Stimulated activated CD4-positive, alpha-beta T cell treated with anti-CD3 and anti-CD28 coated beads, Interleukin-1b, Interleukin-23, amount 100 ng/mL, for 4 hours (primary cell): Measurements from ENCODE around the gene TTI1.
"Not testable (repeated sequence)": the region's sequence is repeated elsewhere in the genome, so short reads cannot be mapped to it uniquely, and the experiment has no call there.

Experiments used
- DNase-seq, 2 donors: peaks; one replicate each; pipeline ENCODE4 v3.0.0-alpha.2; 2020; ENCODE audit warnings: low read depth in 2 of 2

TTI1 gene

GRCh38 chr20:37968841-37969401, 64.3 kb downstream of the TTI1 start:
- no peak for DNase-seq

GRCh38 chr20:37963483-37963882, 69.8 kb downstream of the TTI1 start:
- not testable (repeated sequence) for DNase-seq

DNA sequence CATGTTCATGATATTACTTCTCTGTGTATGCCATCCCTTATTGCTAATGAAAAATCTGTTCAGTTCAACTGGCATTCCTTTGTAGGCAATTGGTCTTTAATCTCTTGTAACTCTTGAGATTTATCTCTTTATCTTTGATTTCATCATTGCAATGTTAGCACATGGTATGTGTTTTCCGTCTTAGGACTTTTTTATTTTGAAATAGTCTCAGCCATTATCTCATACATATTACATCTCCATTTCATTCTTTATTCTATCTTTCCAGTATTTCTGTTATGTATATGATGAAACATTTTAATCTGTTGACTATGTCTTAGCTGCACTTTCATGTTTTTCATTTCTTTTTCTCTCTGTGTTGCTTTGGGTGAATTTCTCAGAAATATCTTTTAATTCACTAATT, 72.2 kb downstream of the TTI1 start:
- DNase-seq: no peak

DNA sequence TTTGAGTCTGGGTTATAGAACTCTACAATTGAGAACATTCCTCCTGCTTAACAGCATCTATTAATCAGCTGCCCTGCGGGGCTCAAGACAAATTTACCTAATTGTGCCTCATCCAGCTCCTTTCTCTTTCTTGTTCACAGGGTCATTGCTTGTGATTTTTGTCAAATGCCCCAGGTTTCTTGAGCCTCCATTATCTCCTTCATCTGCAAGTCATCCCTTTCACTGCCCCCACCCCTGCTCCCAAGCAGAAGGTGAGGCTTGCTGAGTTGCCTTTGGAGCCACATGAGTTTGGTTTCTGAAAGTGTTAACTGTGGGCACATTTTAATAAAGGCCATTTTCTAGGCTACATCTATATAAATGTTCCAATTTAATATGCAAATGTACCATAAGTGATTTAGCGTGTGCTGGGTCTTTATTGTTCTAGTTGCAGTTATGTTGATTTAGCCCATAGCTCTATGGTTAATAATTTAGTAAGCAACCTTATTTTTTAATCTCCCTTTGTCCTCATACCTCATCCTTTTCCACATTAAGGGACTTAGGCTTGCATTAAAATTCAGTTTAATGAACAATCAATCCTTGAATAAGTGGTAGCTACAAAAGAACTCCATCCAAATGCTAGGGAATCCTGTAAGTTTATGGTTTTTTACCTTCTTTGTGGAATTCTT, 74.3 kb downstream of the TTI1 start:
- DNase-seq: no peak

DNA sequence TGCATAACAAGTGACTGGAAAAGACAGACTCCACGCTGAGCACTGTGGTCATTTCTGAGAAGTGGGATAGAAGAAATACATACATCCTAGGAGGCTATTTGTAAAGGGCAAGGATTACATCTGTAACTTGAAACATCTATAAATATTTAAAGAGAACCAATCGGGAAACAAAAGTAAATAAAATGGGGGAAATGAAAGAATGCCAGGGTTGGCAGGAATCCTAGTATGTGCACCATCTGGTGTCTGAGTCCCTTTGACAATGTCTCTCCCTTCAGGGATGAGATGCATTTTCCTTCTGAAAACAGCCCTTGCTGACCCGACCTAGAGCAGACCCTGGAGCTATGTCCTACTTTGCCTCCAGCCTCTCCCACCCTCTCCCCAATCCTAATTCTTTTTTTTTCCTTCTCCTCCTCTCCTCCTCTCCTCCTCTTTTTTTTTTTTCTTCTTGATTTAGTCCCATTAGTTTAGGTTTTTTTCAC, 77.1 kb downstream of the TTI1 start:
- no peak for DNase-seq

DNA sequence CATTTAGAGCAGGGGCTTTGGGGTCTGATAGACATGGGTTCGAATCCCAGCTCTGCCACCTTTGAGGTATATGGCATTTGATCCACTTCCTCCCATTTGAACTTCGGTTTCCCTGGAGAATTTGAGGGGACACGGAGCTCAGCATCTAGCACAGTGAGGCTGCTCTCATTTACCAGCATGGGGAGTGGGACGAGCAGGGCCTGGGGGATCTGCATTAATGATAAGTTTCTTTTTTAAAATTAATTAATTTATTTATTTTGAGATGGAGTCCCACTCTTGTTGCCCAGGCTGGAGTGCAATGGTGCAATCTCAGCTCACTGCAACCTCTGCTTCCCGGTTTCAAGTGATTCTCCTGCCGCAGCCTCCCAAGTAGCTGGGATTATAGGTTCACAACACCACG, 77.7 kb downstream of the TTI1 start:
- DNase-seq: no peak

- DNase-seq: no peak
Measured at GRCh38 chr20:37954626-37955025, 78.6 kb downstream of the TTI1 start.

- DNase-seq: no peak
Measured at GRCh38 chr20:37954190-37954589, 79.1 kb downstream of the TTI1 start.

DNA sequence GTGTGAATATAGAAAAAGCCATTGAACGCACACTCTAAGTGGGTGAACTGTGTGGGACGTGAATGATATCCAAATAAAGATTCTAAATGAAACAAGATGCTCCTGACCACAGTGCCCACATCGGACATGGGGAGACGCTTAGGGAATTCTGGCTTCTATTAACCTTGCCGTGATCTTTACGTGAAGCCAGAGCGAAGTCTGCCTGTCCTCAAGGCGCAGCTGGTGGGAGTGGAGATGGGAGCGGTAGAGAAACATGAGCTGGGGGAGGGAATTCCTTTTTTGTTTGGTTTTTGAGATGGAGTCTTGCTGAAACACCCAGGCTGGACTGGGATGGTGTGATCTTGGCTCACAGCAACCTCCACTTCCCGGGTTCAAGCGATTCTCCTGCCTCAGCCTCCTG, 84.3 kb downstream of the TTI1 start:
- DNase-seq: no peak

DNA sequence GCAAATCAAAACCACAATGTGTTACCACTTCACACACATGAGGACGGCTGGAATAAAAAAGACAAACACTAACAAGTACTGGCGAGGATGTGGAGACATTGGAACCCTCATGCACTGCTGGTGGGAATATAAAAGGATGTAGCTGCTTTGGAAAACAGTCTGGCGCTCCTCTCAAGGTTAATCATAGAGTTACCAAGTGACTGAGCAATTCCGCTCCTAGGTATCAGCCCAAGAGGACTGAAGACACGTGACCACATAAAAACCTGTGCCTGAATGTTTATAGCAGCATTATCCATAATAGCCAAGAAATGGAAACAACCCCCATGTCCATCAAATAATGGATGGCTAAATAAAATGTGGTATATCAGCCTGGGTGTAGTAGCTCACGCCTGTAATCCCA, 85.3 kb downstream of the TTI1 start:
- DNase-seq: no peak

GRCh38 chr20:37946946-37947345, 86.3 kb downstream of the TTI1 start:
- no peak for DNase-seq

DNA sequence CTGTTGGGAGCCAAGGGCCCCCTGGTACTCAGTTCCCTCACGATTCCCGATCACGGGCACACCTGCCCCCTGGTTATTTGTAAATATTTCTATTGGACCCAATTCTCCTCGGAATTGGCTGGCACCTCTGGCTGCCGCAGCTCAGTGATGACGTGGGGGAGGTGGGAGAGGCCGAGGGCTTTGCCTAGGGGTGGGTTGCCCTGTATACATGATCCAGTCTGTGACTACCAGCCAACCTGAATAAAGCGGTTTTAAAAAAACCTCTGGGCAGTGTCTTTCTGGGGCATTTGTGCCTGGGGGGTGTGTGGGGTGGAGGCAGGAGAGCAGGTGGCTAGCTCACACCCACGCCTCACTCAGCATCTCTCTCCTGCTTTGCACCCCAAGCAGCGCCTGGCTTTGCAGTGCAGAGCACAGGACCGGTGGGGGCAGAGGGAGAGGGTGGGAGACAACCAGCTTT, 88.1 kb downstream of the TTI1 start:
- no peak for DNase-seq

DNA sequence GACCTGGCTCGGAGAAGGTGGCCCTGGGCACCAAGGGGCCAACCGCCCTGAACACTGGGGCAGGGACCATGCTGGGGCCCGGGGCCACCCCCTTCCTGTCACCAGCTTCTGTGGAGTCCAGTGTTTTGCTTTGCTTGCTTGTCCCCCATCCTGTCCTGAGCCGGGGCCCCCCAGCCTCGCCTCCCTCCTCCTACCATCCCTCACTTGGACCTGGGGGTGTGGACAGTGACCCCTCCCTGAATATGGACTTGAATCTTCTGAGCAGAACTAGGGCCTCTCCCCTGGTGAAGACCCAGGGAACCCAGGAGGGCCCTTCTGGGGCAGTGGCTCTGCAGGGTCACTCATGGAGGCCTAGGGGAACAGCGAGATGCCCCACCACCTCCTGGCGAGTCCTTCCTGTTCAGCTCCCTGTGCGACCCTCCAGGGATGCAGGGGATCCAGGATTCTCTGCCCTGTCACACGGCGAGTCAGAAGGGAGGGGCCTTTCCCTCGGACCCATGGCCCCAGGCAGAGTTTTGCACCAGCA, 88.7 kb downstream of the TTI1 start:
- no peak for DNase-seq

- DNase-seq: no peak
Measured at GRCh38 chr20:37943501-37944455, 89.5 kb downstream of the TTI1 start.

DNA sequence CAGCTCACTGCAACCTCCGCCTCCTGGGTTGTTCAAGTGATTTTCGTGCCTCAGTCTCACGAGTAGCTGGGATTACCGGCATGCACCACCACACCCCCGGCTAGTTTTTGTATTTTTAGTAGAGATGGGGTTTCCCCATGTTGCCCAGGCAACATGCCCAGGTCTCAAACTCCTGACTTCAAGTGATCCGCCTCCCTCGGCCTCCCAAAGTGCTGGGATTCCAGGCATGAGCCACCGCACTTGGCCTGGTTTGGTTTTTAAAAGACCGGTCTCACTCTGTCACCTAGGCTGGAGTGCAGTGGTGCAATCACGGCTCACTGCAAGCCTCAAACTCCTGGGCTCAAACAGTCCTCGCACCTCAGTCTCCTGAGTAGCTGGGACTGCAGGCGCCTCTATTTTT, 90.2 kb downstream of the TTI1 start:
- no peak for DNase-seq

- no peak for DNase-seq
Measured at GRCh38 chr20:37941992-37942391, 91.3 kb downstream of the TTI1 start.

DNA sequence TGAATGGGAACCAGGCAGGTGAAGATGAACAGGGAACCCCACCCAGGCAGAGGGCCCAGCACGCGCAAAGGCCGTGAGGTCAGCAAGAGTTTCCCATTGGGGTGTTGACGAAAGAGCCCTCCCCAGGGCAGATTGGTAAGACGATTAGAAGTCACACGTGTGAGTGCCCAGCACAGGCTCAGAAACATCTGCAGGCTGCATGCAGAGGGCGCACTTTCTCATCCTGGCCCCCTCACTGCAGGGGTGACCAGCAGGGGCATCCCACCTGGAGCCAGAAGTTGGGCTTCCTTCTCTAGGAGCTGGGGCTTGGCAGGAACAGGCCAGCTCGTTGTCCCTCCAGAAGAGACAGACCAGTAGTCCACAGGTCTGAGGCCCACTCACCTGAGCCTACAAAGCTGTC, 91.9 kb downstream of the TTI1 start:
- DNase-seq: no peak

DNA sequence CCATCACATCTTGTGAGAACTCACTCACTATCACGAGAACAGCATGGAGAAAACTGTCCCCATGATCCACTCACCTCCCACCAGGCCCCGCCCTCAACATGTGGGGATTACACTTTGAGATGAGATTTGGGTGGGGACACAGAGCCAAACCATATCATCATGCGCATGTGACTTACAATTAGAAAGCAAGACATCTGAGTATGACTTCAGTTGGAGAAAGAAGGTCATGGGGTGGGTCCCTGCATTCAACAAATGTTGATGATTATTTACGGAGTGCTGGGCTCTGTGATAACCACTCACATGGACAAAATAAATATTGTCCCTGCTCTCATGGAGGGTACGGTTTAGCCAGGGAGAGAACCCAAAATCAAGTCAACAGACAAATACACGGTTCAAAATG, 92.4 kb downstream of the TTI1 start:
- DNase-seq: no peak

DNA sequence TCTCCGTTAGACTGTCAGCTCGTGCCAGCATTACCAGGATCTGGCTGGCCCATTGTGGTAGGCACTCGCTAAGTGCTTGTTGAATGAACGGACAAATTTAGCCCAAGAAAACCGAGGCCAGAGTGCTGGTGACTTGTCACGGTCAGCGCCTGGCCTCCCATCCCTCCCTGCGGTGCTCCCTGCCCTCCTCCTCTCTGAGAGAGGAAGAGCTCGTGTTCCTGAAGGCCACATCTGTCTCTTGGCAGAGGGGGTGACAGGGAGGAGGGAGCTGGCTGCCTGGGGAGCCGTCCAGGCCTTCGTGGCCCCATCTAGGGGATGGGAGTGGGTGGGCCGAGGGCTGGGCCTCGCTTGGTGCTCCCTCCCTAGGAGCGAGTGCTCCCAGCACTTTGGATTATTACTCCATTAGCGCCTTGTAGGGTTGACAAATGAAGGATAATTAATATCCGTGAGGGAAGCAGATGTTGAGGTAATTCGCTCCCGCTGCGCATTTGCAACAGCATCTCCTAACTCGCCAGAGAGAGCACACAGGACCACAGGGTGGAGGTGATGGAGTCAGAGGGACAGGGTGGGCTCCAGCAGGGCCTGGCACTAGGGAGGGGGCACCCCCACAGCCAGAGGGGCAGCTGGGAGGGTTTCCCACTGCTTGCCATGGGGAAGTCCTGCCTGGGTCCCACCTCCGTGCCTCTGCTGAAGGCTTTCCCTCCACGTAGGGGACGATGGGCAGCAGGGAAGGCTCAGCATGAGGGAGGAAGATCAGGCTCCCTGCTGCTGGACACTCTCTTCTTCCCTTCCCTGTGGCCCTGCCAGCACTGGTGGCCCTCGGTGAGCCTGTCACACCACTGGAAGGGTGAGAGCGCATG, 93.3 kb downstream of the TTI1 start:
- DNase-seq: no peak

DNA sequence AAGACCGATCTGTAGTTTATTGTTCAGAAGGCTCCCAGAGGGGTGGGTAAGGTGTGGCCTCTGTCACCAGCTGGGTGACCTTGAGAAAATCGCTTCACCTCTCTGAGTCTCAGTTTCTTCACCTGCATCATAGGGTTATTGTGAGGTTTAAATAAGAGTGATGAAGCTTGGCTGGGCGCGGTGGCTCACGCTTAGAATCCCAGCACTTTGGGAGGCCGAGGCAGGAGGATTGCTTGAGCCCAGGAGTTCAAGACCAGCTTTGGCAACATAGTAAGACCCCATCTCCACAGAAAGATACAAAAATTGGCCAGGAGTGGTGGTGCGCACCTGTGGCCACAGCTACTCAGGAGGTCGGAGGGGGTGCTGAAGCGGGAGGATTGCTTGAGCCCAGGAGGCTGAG, 94.3 kb downstream of the TTI1 start:
- no peak for DNase-seq

GRCh38 chr20:37938181-37938750, 95.0 kb downstream of the TTI1 start:
- no peak for DNase-seq
